Gastrocnemius medialis (tissue), 4 donors: ENCODE results near the gene HIPK2.

Source experiments
- CTCF ChIP-seq, 5 experiments: fragments of 450-650 bp in 3 of 5; fragments of 200-600 bp in 2 of 5; sonication (generic) in 2 of 5; IDR thresholded peaks in 4 of 5; conservative IDR thresholded peaks in 1 of 5; 1 replicate in 4 of 5; 2 replicates in 1 of 5; pipeline ENCODE4 v1.5.1; 2016 to 2019; ENCODE audit warnings: antibody characterized with exemption in 5 of 5, mild to moderate bottlenecking in 3 of 5, moderate library complexity in 3 of 5
- POLR2A ChIP-seq, 2 donors: fragments of 450-650 bp; IDR thresholded peaks; one replicate each; pipeline ENCODE4 v1.6.1; 2017; ENCODE audit warnings: antibody characterized with exemption in 2 of 2, mild to moderate bottlenecking in 2 of 2, moderate library complexity in 2 of 2

GRCh38 chr7:139720186-139720585 lies 57.6 kb downstream of the HIPK2 start:
- TF ChIP-seq POLR2A (IDR thresholded peaks at IDR 0.05) = no peak
- TF ChIP-seq CTCF (IDR thresholded peaks at IDR 0.05 in 4 of 5, conservative IDR thresholded peaks at IDR 0.05 in 1 of 5) = no peak
